ENCODE measurements around the gene COLQ. TPM values are rescaled to one million over a fixed set of nuclear protein-coding genes. Genes with fewer than 3 reads are reported as not detected.

The COLQ gene
- total RNA-seq = 1 to 10 TPM in 2 of 6 experiments, under 1 TPM in 4; 0.25 to 1.2 (median 0.83) TPM
- long read RNA-seq, partial matches to known transcripts = 0 of 1 reads
- long read RNA-seq, other reads (novel, unspliced or antisense) = 1 of 1 reads

DNA sequence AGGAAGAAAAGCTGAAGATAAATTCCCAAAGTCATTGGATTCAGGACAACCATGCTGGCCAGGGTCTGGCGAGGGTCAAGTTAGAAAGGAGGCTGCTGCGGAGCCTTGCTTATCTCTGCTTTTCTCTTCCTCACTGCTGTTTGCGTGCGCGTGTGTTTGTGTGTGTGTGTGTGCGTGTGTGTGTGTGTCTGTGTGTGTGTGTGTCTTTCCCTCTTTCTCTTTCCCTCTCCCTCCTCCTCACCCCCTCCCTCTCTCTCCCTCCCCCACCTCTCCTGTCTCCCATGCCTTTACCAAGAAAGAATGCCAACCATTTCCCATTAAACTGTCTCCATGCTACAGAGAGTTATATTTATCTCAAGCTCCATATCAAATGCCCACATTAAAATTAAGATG lies at the start of gene COLQ:
TSS of gene COLQ (minus strand) at position 134 of the 393 bp plus-strand sequence. CDS start at position 53, 81 bp downstream.
- Histone ChIP-seq H3K9me3 (no peaks in the 10 kb centered on the region), H3K36me3 (no peaks in the 10 kb centered on the region), H3K4me1 (no peaks in the 10 kb centered on the region), H3K27me3 (no peaks in the 10 kb centered on the region), H3K27ac (no peak within 1 kb of the TSS), H3K4me3 (no peak within 1 kb of the TSS)
- no peak for DNase-seq
- peak in 1 of 4 donors; percentile 35 for ATAC-seq
- intact Hi-C loops (cut with DNase I) = no loop called here
- no peak for TF ChIP-seq POLR2A (IDR thresholded peaks at IDR 0.05)
- TF ChIP-seq, protein P1, sequence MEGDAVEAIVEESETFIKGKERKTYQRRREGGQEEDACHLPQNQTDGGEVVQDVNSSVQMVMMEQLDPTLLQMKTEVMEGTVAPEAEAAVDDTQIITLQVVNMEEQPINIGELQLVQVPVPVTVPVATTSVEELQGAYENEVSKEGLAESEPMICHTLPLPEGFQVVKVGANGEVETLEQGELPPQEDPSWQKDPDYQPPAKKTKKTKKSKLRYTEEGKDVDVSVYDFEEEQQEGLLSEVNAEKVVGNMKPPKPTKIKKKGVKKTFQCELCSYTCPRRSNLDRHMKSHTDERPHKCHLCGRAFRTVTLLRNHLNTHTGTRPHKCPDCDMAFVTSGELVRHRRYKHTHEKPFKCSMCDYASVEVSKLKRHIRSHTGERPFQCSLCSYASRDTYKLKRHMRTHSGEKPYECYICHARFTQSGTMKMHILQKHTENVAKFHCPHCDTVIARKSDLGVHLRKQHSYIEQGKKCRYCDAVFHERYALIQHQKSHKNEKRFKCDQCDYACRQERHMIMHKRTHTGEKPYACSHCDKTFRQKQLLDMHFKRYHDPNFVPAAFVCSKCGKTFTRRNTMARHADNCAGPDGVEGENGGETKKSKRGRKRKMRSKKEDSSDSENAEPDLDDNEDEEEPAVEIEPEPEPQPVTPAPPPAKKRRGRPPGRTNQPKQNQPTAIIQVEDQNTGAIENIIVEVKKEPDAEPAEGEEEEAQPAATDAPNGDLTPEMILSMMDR (IDR thresholded peaks at IDR 0.05) = no peak
- WGBS (ENCODE audit: insufficient coverage, low coverage, low lambda C conversion rate, missing lambda C conversion rate) = 44% methylated on average over 6 of the region's 6 CpGs

DNA sequence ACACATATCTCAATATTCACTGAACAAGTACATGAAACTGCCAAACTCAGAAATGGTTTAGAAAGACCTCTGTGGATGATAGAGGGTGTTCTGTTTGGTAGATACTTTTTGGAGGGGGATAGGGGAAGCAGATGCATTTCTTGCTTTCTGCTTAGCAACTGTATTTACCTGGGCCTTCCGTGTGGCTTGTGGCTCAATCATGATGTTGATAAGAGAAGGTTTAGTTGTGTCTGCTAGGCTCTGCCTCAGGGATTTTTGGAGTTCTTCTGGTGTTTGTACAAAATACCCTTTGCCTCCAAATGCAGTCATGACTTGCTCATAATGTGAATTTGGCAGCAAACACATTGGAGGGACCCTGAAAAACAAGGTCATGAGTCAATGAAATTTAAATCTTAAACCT lies 41.7 kb upstream of the COLQ start:
- Histone ChIP-seq H3K27me3 (no peaks in the 10 kb centered on the region), H3K27ac (peak overlapping the region; percentile 33 to 55 (median 35)), H3K4me1 (peaks cover 0 to 25% (median 9%) of the 10 kb centered on the region in 4 donors), H3K36me3 (peaks cover 0 to 60% (median 17%) of the 10 kb centered on the region in 4 donors), H3K4me3 (no peak overlapping the region), H3K9me3 (no peaks in the 10 kb centered on the region)
- 63% methylated on average over 1 of the region's 1 CpG for WGBS (ENCODE audit: insufficient coverage, low coverage, low lambda C conversion rate, missing lambda C conversion rate)
- intact Hi-C loops (cut with DNase I) = no loop called here
- DNase-seq (no peak), ATAC-seq (peak; percentile 49 to 56 (median 54))
- TF ChIP-seq, protein P1 (IDR thresholded peaks at IDR 0.05) = no peak
- no peak for TF ChIP-seq POLR2A (IDR thresholded peaks at IDR 0.05)

DNA sequence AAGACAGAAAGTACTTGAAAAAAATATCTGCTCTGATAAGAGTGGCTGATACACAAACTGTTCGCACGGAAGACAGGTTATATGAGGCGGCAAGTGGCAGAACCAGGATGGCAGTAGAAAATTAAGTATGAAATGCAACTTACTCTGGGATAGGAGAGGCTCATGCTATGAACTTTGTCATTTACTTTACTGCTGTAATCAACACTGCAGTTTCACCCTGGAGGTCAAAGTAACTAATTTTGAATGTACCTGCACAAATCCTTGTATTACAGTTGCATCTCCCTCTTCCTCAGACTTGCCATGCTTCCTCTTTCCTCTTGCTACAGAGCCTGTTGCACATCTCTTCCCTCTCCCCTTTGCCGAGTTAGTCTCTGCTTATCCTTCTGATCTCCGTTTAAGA lies 41.1 kb upstream of the COLQ start:
- Histone ChIP-seq H3K27ac (peak overlapping the region; percentile 33 to 55 (median 35)), H3K36me3 (peaks cover 0 to 54% (median 13%) of the 10 kb centered on the region in 4 donors), H3K4me3 (no peak overlapping the region), H3K27me3 (no peaks in the 10 kb centered on the region), H3K4me1 (peaks cover 0 to 30% (median 9%) of the 10 kb centered on the region in 4 donors), H3K9me3 (no peaks in the 10 kb centered on the region)
- TF ChIP-seq, protein P1 (IDR thresholded peaks at IDR 0.05) = no peak
- peak; percentile 76 to 88 (median 80) for ATAC-seq
- WGBS (ENCODE audit: insufficient coverage, low coverage, low lambda C conversion rate, missing lambda C conversion rate) = 36% methylated on average over 5 of the region's 5 CpGs
- DNase-seq = no peak
- intact Hi-C loops (cut with DNase I) = no loop called here

DNA sequence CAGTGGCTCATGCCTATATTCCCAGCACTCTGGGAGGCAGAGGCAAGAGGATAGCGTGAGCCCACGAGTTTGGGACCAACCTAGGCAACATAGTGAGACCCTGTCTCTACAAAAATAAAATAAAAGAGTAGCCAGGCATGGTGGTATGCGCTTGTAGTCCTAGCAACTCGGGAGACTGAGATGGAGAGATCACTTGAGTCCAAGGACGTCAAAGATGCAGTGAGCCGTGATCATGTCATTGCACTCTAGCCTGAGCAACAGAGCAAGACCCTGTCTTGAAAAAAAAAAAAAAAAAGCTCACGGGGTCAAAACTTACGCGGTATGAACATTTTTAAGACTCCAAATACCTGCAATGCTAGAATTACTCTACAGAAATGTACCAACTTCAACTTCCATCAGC lies 37.1 kb upstream of the COLQ start:
- Histone ChIP-seq H3K27ac (no peak overlapping the region), H3K27me3 (no peaks in the 10 kb centered on the region), H3K9me3 (no peaks in the 10 kb centered on the region), H3K36me3 (peaks cover 0 to 21% (median 4%) of the 10 kb centered on the region in 4 donors), H3K4me3 (no peak overlapping the region), H3K4me1 (peaks cover 0 to 31% (median 11%) of the 10 kb centered on the region in 4 donors)
- DNase-seq (no peak), ATAC-seq (no peak)
- 73% methylated on average over 9 of the region's 9 CpGs for WGBS (ENCODE audit: insufficient coverage, low coverage, low lambda C conversion rate, missing lambda C conversion rate)
- intact Hi-C loops (cut with DNase I) = loop anchor here in 1 of 2 donors (10.0 kb wide), 1 partner anchor 124 kb away; no protein-coding TSS in a partner anchor
- no peak for TF ChIP-seq POLR2A (IDR thresholded peaks at IDR 0.05)
- TF ChIP-seq, protein P1 (IDR thresholded peaks at IDR 0.05) = no peak
